Hepatocyte (in vitro differentiated cells): ENCODE data around the gene NEMP1. TPM values are rescaled to one million over a fixed set of nuclear protein-coding genes. Genes with fewer than 3 reads are reported as not detected.
"Not testable (repeated sequence)": the region's sequence is repeated elsewhere in the genome, so short reads cannot be mapped to it uniquely, and the experiment has no call there.

ENCODE experiments used
- DNase-seq: peaks from one replicate; pipeline ENCODE4 v3.0.0-alpha.2; 2016; ENCODE audit warnings: low spot score
- H2AFZ ChIP-seq: fragments of 200-600 bp; sonication (generic); 2 replicates; pipeline ENCODE4 v1.6.0; 2016; ENCODE audit warnings: antibody characterized with exemption, mild to moderate bottlenecking
- H3K27ac ChIP-seq: fragments of 200-600 bp; sonication (generic); 2 replicates; pipeline ENCODE4 v1.5.1; 2016; ENCODE audit warnings: mild to moderate bottlenecking
- H3K27me3 ChIP-seq: fragments of 200-600 bp; sonication (generic); 2 replicates; pipeline ENCODE4 v1.6.1; 2016
- H3K36me3 ChIP-seq: fragments of 200-600 bp; sonication (generic); replicated peaks from 2 replicates; pipeline ENCODE4 v1.5.1; 2016; ENCODE audit warnings: low read depth; ENCODE audit not compliant: insufficient read depth
- H3K4me1 ChIP-seq: fragments of 200-600 bp; sonication (generic); 2 replicates; pipeline ENCODE4 v1.5.1; 2016; ENCODE audit warnings: mild to moderate bottlenecking, moderate library complexity; ENCODE audit not compliant: insufficient read depth
- H3K4me2 ChIP-seq: fragments of 200-600 bp; sonication (generic); 2 replicates; pipeline ENCODE4 v1.6.0; 2016
- H3K4me3 ChIP-seq: fragments of 200-600 bp; sonication (generic); 2 replicates; pipeline ENCODE4 v1.5.1; 2016; ENCODE audit warnings: mild to moderate bottlenecking
- H3K79me2 ChIP-seq: fragments of 200-600 bp; sonication (generic); 2 replicates; pipeline ENCODE4 v1.6.0; 2017; ENCODE audit warnings: mild to moderate bottlenecking
- H3K9me2 ChIP-seq: fragments of 200-600 bp; sonication (generic); replicated peaks from 2 replicates; pipeline ENCODE4 v1.6.0; 2017; ENCODE audit warnings: mild to moderate bottlenecking; ENCODE audit not compliant: insufficient read depth
- H3K9me3 ChIP-seq: fragments of 200-600 bp; sonication (generic); 2 replicates; pipeline ENCODE4 v1.5.1; 2016; ENCODE audit warnings: low read depth, mild to moderate bottlenecking
- H4K20me1 ChIP-seq: fragments of 200-600 bp; sonication (generic); 2 replicates; pipeline ENCODE4 v1.6.0; 2016; ENCODE audit warnings: mild to moderate bottlenecking; ENCODE audit not compliant: insufficient read depth, poor library complexity, severe bottlenecking
- CTCF ChIP-seq: fragments of 200-600 bp; sonication (generic); IDR thresholded peaks from 2 replicates; pipeline ENCODE4 v1.5.1; 2016; ENCODE audit warnings: antibody characterized with exemption, mild to moderate bottlenecking; ENCODE audit not compliant: poor library complexity
- EZH2 ChIP-seq: fragments of 200-600 bp; sonication (generic); IDR thresholded peaks from 2 replicates; pipeline ENCODE4 v1.6.1; 2016; ENCODE audit warnings: antibody characterized with exemption, mild to moderate bottlenecking, borderline replicate concordance
- EZH2phosphoT487 ChIP-seq: fragments of 200-600 bp; sonication (generic); IDR thresholded peaks from one replicate; pipeline ENCODE4 v1.6.1; 2018; ENCODE audit warnings: antibody characterized with exemption, mild to moderate bottlenecking, low read depth, moderate library complexity; ENCODE audit not compliant: unreplicated experiment, severe bottlenecking
- WGBS: methylation state at CpG from one replicate; pipeline ENCODE4 v1.1.6; 2016; ENCODE audit warnings: low lambda C conversion rate; ENCODE audit errors: missing lambda C conversion rate; 5-methylcytosine and 5-hydroxymethylcytosine counted together
- polyA plus RNA-seq: library from polyadenylated mRNA; unstranded; fragments of >200 nt; fragmentation: Nextera tagmentation; extraction: Ambion mirVana; gene quantifications from 2 replicates; pipeline ENCODE4 v1.2.1, GENCODE V29; 2016
- total RNA-seq: library from RNA; depleted of rRNA; stranded (reverse); fragments of >200 nt; gene quantifications from 2 replicates; pipeline ENCODE4 v1.2.3, GENCODE V29; 2014

Gene NEMP1
- total and polyA plus RNA-seq, 2 experiments from 2014 or later, result 6.2 to 9.3 TPM

DNA sequence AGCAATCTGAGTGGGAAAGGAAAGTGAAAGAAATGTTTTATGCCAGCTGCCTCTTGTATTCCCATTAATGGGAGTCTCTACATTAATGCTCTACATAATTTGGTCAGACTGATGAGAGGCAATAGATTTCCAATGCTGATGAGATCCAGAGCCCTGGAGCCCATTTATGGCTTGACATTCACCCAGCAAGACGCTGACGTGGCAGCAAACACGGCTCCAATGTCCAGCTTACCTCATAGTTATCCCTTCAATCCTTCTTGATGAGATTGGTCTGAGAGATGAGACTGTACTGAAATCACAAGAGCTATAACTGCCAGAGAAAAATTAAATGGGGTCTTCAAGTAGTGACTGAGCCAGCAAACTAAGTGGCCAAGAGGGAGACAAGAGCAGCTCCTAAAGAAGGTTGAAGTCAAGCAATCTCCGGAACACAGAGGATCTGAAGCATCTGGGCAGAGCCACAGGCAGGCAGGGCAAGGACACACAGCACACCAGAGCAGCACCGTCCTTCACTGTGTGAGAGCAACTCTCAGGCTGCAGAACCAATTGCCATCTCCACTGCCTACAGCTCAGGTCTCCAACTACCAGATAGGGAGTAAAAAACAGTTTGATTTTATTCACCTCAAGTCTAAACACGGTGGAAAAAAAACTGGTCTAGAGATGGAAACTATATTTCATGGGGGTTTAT, 21.4 kb downstream of the NEMP1 start:
- Histone ChIP-seq H3K36me3 (no peaks in the 10 kb centered on the region), H3K4me2 (no peak overlapping the region), H3K27ac (no peak overlapping the region), H3K4me3 (no peak overlapping the region), H3K27me3 (no peaks in the 10 kb centered on the region), H3K4me1 (no peaks in the 10 kb centered on the region), H3K79me2 (no peaks in the 10 kb centered on the region), H3K9me3 (no peaks in the 10 kb centered on the region), H4K20me1 (no peaks in the 10 kb centered on the region), H2AFZ (no peak overlapping the region), H3K9me2 (no peaks in the 10 kb centered on the region)
- no peak for DNase-seq
- no peak for TF ChIP-seq EZH2
- TF ChIP-seq EZH2phosphoT487, result no peak
- TF ChIP-seq CTCF, result no peak
- 93% methylated on average over 6 of the region's 6 CpGs for WGBS

DNA sequence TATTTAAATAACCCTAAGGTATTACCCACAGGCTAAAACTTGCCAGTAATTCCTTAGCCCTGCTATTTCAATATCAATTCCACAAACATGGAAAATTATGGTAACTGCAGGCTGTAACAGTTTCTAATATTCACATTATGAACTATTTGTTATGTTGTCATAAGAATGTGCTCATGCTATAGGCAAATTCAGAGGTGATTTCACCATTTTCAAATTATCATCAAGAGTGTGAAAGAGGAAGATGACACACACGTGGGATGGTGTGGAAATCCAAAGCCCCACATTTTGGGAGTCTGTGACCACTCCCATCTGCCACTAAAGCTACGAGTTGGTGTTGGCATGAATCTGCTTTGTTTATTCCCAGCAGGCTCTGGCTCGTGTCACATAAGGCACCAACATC, 22.8 kb downstream of the NEMP1 start:
- H3K4me2 ChIP-seq, result no peak overlapping the region
- H3K9me2 ChIP-seq, result no peaks in the 10 kb centered on the region
- H3K4me1 ChIP-seq, result no peaks in the 10 kb centered on the region
- no peaks in the 10 kb centered on the region for H3K79me2 ChIP-seq
- no peaks in the 10 kb centered on the region for H3K27me3 ChIP-seq
- no peaks in the 10 kb centered on the region for H3K9me3 ChIP-seq
- TF ChIP-seq EZH2 (no peak), CTCF (no peak), EZH2phosphoT487 (no peak)
- H2AFZ ChIP-seq, result no peak overlapping the region
- H4K20me1 ChIP-seq, result no peaks in the 10 kb centered on the region
- no peak overlapping the region for H3K4me3 ChIP-seq
- WGBS, result 79% methylated on average over 3 of the region's 3 CpGs
- no peak for DNase-seq
- H3K36me3 ChIP-seq, result no peaks in the 10 kb centered on the region
- no peak overlapping the region for H3K27ac ChIP-seq

DNA sequence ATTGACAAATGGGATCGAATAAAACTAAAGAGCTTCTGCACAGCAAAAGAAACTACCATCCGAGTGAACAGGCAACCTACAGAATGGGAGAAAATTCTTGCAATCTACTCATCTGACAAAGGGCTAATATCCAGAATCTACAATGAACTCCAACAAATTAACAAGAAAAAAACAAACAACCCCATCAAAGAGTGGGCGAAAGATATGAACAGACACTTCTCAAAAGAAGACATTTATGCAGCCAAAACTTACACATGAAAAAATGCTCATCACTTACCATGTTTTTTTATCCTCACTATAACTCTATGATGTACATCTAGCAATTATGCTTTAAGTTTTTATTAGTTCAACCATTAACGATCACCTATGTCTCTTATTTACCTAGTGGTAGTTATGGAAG, 24.7 kb downstream of the NEMP1 start:
- not testable (repeated sequence) for DNase-seq, H3K9me3 ChIP-seq, H3K4me3 ChIP-seq, H3K36me3 ChIP-seq, H3K9me2 ChIP-seq, H3K27me3 ChIP-seq, H3K79me2 ChIP-seq, H3K4me2 ChIP-seq, H2AFZ ChIP-seq, H3K4me1 ChIP-seq, H4K20me1 ChIP-seq, H3K27ac ChIP-seq
- 94% methylated on average over 4 of the region's 4 CpGs for WGBS

- WGBS, result 93% methylated on average over 4 of the region's 4 CpGs
- H3K9me3 ChIP-seq, H3K27me3 ChIP-seq, H3K79me2 ChIP-seq, H3K36me3 ChIP-seq, H3K4me3 ChIP-seq, DNase-seq, H3K4me2 ChIP-seq, H3K4me1 ChIP-seq, H2AFZ ChIP-seq, H3K9me2 ChIP-seq, H3K27ac ChIP-seq, H4K20me1 ChIP-seq: not testable (repeated sequence)
Measured at GRCh38 chr12:57053146-57053545, 25.4 kb downstream of the NEMP1 start.
